Spleen (tissue), 11 donors: ENCODE measurements around the gene SDK1. TPM values are rescaled to one million over a fixed set of nuclear protein-coding genes. Genes with fewer than 3 reads are reported as not detected.
"Not testable (repeated sequence)": the region's sequence is repeated elsewhere in the genome, so short reads cannot be mapped to it uniquely, and the experiment has no call there.

Experiments used
- DNase-seq: peaks from one replicate; pipeline ENCODE4 v3.0.0-alpha.2; 2020
- H3K27ac ChIP-seq, 8 donors: fragments of 200-600 bp; sonication (generic) in 7 of 8; 1 replicate in 4 of 8; 2 replicates in 4 of 8; pipeline versions ENCODE4 v1.5.0 to v1.8.0; 2016 to 2021; ENCODE audit warnings: inconsistent platforms in 4 of 8, mild to moderate bottlenecking in 4 of 8, moderate library complexity in 1 of 8
- H3K27me3 ChIP-seq, 7 donors: fragments of 200-600 bp; sonication (generic) in 6 of 7; replicated peaks in 1 of 7; 1 replicate in 4 of 7; 2 replicates in 3 of 7; pipeline versions ENCODE4 v1.5.0 to v1.8.0; 2016 to 2021; ENCODE audit warnings: inconsistent platforms in 3 of 7, mild to moderate bottlenecking in 1 of 7
- H3K36me3 ChIP-seq, 6 donors: fragments of 200-600 bp; sonication (generic) in 5 of 6; 1 replicate in 4 of 6; 2 replicates in 2 of 6; pipeline versions ENCODE4 v1.5.0 to v1.8.0; 2016 to 2021; ENCODE audit warnings: inconsistent platforms in 2 of 6
- H3K4me1 ChIP-seq, 6 donors: fragments of 200-600 bp; sonication (generic) in 5 of 6; 1 replicate in 3 of 6; 2 replicates in 3 of 6; pipeline versions ENCODE4 v1.5.0 to v1.8.0; 2016 to 2021; ENCODE audit warnings: inconsistent platforms in 3 of 6
- H3K4me3 ChIP-seq, 8 donors: fragments of 200-600 bp; sonication (generic) in 7 of 8; 1 replicate in 4 of 8; 2 replicates in 4 of 8; pipeline versions ENCODE4 v1.5.0 to v1.8.0; 2016 to 2021; ENCODE audit warnings: inconsistent platforms in 4 of 8, mild to moderate bottlenecking in 4 of 8, moderate library complexity in 2 of 8
- H3K9me3 ChIP-seq, 8 donors: fragments of 200-600 bp; sonication (generic) in 7 of 8; 1 replicate in 4 of 8; 2 replicates in 4 of 8; pipeline versions ENCODE4 v1.5.0 to v1.8.0; 2016 to 2021; ENCODE audit warnings: inconsistent platforms in 4 of 8
- CTCF ChIP-seq, 11 experiments: fragments of 200-600 bp in 7 of 11; fragments of 450-650 bp in 4 of 11; sonication (generic) in 4 of 11; IDR thresholded peaks in 8 of 11; conservative IDR thresholded peaks in 3 of 11; 1 replicate in 7 of 11; 2 replicates in 4 of 11; pipeline versions ENCODE4 v1.4.0 to v1.8.0; 2016 to 2021; ENCODE audit warnings: antibody characterized with exemption in 11 of 11, inconsistent platforms in 4 of 11, mild to moderate bottlenecking in 1 of 11
- POLR2A ChIP-seq, 3 donors: fragments of 450-650 bp; IDR thresholded peaks; one replicate each; pipeline ENCODE4 v1.5.1; 2017; ENCODE audit warnings: antibody characterized with exemption in 3 of 3, mild to moderate bottlenecking in 1 of 3
- POLR2AphosphoS5 ChIP-seq, 3 donors: sonication (generic); formaldehyde crosslinking; IDR thresholded peaks; one replicate each; pipeline ENCODE4 v1.5.1; 2017; ENCODE audit warnings: antibody characterized with exemption in 3 of 3
- WGBS, 5 donors: extraction: QIAGEN DNeasy Blood & Tissue Kit in 3 of 5; methylation state at CpG; one replicate each; pipeline versions ENCODE4 v1.1.5 to v1.1.7; 2013 to 2018; 5-methylcytosine and 5-hydroxymethylcytosine counted together
- intact Hi-C: fragments of 100-400 bp; cut with DNase I; formaldehyde crosslinking; loops from one replicate; pipeline ENCODE4 v1.15.0; 2023; ENCODE audit warnings: low total_unique reads
- polyA plus RNA-seq, 3 donors: library from polyadenylated mRNA; stranded (reverse); fragments of 200-250 nt; gene quantifications; one replicate each; pipeline ENCODE4 v1.2.1, GENCODE V29; 2013
- total RNA-seq, 7 donors: library from RNA; depleted of rRNA in 3 of 7; stranded (reverse); fragments of >200 nt in 3 of 7; fragmentation: NEBNext Ultra II Directional in 4 of 7; extraction: Animal tissue kit (Norgen Biotek cat#: 25700) in 4 of 7; gene quantifications; one replicate each; pipeline versions ENCODE4 v1.1.0 to v1.2.1, GENCODE V29; 2016 to 2021
- donor health status: healthy with polysubstance abuse.
- donor health status: DM: no; HTN: no; CAD: no; lungs with moderate emphysema.
- donor health status: DM: no; HTN: no; CAD: no.
- donor health status: Bipolar disorder and iron deficiency.
- donor health status: healthy.
- donor health status: DM: no; HTN: no; CAD: no.
- donor health status: DM: yes; HTN: yes; CAD: no.

The SDK1 gene
- total and polyA plus RNA-seq, 10 donors, result 3.2 to 54.1 (median 35.1) TPM

DNA sequence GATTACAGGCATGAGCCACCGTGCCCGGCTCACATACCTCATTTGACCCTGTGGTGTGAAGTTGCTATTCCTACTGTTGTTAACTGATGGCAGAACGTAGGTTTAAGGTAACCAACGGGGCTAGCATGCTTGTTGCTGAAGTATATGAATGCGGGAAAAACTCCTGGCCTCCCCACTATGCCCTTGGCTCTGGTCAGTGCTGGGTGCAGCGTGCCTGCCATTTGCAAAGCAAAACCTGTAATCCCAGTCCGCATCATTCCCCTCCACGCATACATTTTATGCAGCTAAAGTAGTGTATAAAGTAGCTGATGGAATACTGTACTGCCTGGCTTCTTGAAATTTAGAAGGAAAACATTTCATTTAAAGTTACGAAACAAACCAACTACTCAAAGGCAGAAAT is 273.3 kb downstream of the SDK1 start:
- H3K9me3 ChIP-seq, result peaks cover 0 to 37% (median 24%) of the 10 kb centered on the region in 8 donors
- WGBS, 5 donors, result 81 to 89% (median 87%) methylated on average over 9 of the region's 9 CpGs
- no peaks in the 10 kb centered on the region for H3K36me3 ChIP-seq
- intact Hi-C loops, result no loop called here
- TF ChIP-seq POLR2A (IDR thresholded peaks at IDR 0.05) (no peak), CTCF (IDR thresholded peaks at IDR 0.05 in 8 of 11, conservative IDR thresholded peaks at IDR 0.05 in 3 of 11) (no peak), POLR2AphosphoS5 (IDR thresholded peaks at IDR 0.05) (no peak)
- DNase-seq, result no peak
- H3K27me3 ChIP-seq, result no peaks in the 10 kb centered on the region
- H3K4me1 ChIP-seq, result no peaks in the 10 kb centered on the region
- H3K4me3 ChIP-seq, result no peak overlapping the region
- H3K27ac ChIP-seq, result no peak overlapping the region

DNA sequence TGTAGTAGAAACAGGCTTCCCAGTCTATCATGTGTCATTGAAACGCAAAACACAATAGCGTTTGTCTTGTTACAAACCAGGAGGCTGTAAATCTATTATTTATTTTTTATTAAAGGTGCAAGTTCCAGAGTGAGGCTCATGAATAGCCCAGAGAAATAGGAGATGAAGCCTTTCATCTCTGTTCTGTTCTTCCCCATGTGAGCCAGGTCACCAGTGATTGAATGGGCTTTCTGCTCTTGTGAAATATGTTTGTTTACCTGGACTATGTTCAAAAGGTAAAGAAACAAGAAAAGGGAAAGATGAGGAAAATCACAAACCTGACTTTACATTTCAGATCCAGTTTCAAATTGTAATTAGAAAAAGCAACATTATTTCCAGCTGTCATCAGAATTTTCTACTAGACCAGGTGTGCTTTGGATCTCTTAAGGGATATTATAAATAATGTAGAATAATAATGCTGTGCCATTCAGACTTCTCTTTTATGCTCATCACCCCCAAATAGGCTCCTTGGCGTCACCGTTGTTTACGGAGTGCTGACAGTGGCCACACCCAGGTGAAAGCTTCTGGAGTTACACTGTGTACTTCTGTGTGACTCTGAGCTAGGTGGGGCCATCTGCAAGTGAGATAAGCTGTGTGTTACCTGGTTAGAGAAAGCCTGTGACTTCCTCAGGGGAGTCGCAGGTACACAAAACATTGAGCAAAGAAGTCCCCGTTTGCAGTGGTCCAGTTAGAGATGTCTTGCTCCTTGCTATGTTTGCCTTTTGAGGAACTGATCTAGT is 274.9 kb downstream of the SDK1 start:
- H3K36me3 ChIP-seq, result no peaks in the 10 kb centered on the region
- no peaks in the 10 kb centered on the region for H3K27me3 ChIP-seq
- TF ChIP-seq POLR2A (IDR thresholded peaks at IDR 0.05) (no peak), CTCF (IDR thresholded peaks at IDR 0.05 in 8 of 11, conservative IDR thresholded peaks at IDR 0.05 in 3 of 11) (no peak), POLR2AphosphoS5 (IDR thresholded peaks at IDR 0.05) (no peak)
- WGBS, 5 donors, result 90 to 95% (median 92%) methylated on average over 7 of the region's 7 CpGs
- no peaks in the 10 kb centered on the region for H3K4me1 ChIP-seq
- H3K27ac ChIP-seq, result no peak overlapping the region
- peaks cover 0 to 47% (median 25%) of the 10 kb centered on the region in 8 donors for H3K9me3 ChIP-seq
- no peak for DNase-seq
- intact Hi-C loops, result no loop called here
- no peak overlapping the region for H3K4me3 ChIP-seq

DNA sequence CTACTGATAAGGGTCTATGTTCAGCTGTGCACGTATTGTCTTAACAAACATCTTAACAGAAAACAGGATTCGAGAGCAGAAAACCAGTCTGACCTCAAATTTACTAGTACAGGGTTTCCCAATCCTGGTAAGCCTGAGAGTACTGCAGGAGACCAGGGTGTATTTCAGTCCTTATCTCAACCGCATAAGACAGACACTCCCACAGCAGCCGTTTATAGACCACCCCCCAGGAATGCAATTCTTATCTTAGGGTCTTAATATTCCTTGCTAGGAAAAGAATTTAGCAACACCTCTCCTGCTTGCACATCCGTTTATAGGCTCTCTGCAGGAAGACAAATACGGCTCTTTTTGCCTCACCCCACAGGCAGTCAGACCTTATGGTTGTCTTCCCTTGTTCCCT is 277.3 kb downstream of the SDK1 start:
- TF ChIP-seq POLR2AphosphoS5 (IDR thresholded peaks at IDR 0.05), result no peak
- TF ChIP-seq POLR2A (IDR thresholded peaks at IDR 0.05), result no peak
- TF ChIP-seq CTCF (IDR thresholded peaks at IDR 0.05 in 8 of 11, conservative IDR thresholded peaks at IDR 0.05 in 3 of 11), result no peak
- intact Hi-C loops, result no loop called here
- H3K9me3 ChIP-seq, result peaks cover 0 to 41% (median 25%) of the 10 kb centered on the region in 8 donors
- no peak overlapping the region for H3K4me3 ChIP-seq
- WGBS, 5 donors, result 87 to 94% (median 90%) methylated on average over 6 of the region's 6 CpGs
- H3K36me3 ChIP-seq, result no peaks in the 10 kb centered on the region
- H3K27ac ChIP-seq, result no peak overlapping the region
- no peaks in the 10 kb centered on the region for H3K27me3 ChIP-seq
- H3K4me1 ChIP-seq, result no peaks in the 10 kb centered on the region
- no peak for DNase-seq

- WGBS, 5 donors, result 82 to 97% (median 85%) methylated on average over 1 of the region's 1 CpG
- Histone ChIP-seq H3K36me3 (no peaks in the 10 kb centered on the region), H3K4me1 (no peaks in the 10 kb centered on the region), H3K4me3 (no peak overlapping the region), H3K27ac (no peak overlapping the region), H3K9me3 (peaks cover 0 to 41% (median 25%) of the 10 kb centered on the region in 8 donors), H3K27me3 (no peaks in the 10 kb centered on the region)
- intact Hi-C loops, result no loop called here
- no peak for TF ChIP-seq POLR2A (IDR thresholded peaks at IDR 0.05)
- TF ChIP-seq POLR2AphosphoS5 (IDR thresholded peaks at IDR 0.05), result no peak
- TF ChIP-seq CTCF (IDR thresholded peaks at IDR 0.05 in 8 of 11, conservative IDR thresholded peaks at IDR 0.05 in 3 of 11), result no peak
- no peak for DNase-seq
Observed at GRCh38 chr7:3579638-3580219, 278.7 kb downstream of the SDK1 start.

- intact Hi-C loops, H3K4me3 ChIP-seq, H3K27ac ChIP-seq, H3K4me1 ChIP-seq, H3K36me3 ChIP-seq, H3K27me3 ChIP-seq, DNase-seq: not testable (repeated sequence)
- peaks cover 0 to 33% (median 21%) of the 10 kb centered on the region in 8 donors for H3K9me3 ChIP-seq
Observed at GRCh38 chr7:3582145-3582544, 281.1 kb downstream of the SDK1 start.
